GM19035 (cell line): ENCODE measurements around the gene PRR18.

ENCODE experiments used
- ATAC-seq: cut with Tn5 transposase; IDR thresholded peaks from one replicate; pipeline ENCODE4 v1.9.1; 2021; ENCODE audit not compliant: unreplicated experiment

PRR18 gene

DNA sequence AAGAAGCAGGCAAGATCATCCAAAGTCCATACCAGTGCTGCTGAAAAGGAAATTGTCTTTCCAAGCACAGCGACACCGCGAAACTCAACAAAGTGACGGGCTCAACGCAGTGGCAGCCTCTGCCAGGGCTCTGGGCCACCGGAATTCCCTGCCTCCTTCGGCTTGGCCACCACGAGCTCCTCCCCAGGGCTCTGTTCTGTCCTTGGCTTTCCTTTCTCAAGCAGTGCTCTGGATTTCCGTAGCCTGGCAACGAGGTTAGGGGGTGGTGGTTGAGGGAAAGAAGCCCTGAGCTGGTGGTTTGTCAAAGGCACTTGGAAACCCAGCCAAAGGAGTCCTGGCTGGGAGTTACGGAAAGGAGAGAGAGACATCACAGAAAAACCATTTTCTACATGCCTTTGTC lies 31.2 kb downstream of the PRR18 start:
- no peak for ATAC-seq

DNA sequence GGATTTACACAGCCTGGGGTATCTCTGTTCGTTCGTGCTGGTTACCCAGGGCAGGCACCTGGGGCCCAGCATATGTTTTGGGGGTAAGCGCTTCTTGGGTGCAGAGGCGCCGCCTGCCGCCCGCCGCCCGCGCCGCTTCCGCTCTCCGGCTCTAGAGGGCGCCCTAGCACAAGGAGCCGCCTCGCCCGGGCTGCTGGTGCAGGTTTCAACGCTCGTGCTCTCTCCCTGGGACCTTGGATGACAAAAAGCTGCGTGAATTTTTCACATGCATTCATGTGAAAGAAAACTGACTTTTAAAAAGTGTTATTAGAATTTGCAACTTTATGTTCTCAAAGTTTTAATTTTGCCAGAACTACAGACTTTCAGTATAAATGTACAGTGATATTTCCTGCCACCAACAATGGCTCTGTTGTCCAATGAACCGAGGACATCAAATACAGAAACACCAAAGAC lies 32.5 kb downstream of the PRR18 start:
- peak; percentile 86 for ATAC-seq

GRCh38 chr6:166274739-166275370 lies 33.3 kb downstream of the PRR18 start:
- no peak for ATAC-seq

GRCh38 chr6:166274163-166274562 lies 34.0 kb downstream of the PRR18 start:
- no peak for ATAC-seq

DNA sequence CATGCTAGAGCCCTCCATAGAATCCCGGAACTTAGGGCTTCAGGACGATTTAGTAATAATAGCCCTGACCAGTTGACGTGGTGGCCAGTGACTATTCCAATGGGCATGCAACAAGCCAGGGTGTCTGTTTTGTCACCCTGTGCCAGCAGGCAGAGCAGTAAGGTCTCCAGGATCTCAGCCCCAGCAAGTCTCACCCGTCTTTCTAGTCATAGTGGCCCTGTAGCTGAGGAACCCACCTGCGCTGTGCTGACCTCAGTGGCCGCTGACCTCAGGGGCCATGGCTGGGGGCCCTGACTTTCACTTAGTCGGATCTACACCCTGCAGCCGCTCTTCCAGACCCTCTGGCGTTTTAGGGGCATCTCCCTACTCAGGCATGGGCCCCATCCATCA lies 36.8 kb downstream of the PRR18 start:
- no peak for ATAC-seq

- no peak for ATAC-seq
These were observed 37.4 kb downstream of the PRR18 start for GRCh38 chr6:166270706-166271375.

GRCh38 chr6:166269301-166270039 lies 38.7 kb downstream of the PRR18 start:
- no peak for ATAC-seq

DNA sequence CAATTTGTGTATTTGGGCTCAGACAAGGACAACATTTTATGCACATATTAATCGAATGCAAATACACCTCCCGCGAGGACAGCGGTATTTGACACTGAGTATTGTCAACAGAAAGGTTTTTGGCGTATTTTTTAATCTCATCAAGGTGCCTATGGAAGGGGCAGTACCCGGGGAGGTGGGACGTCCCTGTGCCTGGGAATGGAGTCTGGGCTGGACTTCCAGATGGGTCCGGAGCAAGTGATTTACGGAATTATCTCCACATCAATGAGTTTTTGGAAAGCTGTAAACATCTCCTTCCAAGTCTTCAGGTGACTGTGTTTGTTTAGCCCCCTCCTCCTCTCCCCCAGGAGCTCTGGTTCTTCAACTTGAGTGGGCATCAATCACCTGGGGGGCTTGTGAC lies 39.8 kb downstream of the PRR18 start:
- no peak for ATAC-seq

GRCh38 chr6:166267526-166267925 lies 40.7 kb downstream of the PRR18 start:
- ATAC-seq: no peak

DNA sequence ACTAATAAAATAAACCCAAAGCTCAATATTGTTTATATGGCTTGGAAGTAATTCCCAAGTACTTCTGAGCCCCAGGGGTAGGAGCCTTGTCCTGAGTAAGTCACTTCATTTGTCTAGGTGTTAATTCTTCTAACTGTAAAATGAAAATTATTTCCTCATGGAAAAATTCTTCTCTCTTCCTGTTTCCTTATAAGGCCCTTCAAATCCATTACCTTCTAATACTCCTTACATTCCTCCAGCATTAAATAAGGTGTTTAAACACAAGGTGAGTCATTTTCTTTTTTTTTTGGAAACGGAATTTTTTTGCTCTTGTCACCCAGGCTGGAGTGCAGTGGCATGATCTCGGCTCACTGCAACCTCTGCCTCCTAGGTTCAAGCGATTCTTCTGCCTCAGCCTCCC lies 41.9 kb downstream of the PRR18 start:
- ATAC-seq: no peak

DNA sequence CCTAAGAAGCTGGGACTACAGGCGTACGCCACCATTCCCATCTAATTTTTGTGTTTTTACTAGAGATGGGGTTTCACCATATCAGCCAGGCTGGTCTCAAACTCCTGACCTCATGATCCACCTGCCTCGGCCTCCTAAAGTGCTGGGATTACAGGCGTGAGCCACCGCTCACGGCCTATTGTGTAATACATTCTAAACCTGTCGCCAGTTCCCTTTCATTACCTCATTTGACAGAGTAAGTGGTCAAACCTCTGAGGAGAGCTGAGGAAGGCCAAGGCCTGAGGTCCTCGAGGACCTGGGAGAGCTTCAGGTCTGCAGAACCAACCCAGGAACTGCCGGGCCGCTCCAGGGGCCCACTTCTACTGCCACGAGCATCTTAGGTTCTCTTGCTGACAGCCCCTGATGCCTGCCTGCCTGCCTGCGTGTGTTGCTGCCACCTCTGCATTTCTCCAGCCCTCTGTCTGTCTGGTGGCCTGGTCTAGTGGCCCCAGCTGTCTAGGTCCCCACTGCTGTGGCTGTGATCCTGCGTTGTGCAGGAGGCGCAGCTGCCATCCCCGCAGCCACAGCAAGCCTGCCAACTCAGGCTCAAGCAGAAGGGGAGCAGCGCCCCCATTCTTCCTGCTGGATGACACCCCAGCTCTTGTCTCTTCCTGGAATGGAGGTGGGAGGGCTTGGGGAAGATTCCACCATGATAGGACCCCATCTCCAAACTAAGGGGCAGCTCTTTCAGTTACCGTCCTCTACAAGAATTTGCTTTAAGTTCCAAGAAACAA lies 45.3 kb downstream of the PRR18 start:
- no peak for ATAC-seq

GRCh38 chr6:166259296-166259977 lies 48.8 kb downstream of the PRR18 start:
- ATAC-seq: no peak

DNA sequence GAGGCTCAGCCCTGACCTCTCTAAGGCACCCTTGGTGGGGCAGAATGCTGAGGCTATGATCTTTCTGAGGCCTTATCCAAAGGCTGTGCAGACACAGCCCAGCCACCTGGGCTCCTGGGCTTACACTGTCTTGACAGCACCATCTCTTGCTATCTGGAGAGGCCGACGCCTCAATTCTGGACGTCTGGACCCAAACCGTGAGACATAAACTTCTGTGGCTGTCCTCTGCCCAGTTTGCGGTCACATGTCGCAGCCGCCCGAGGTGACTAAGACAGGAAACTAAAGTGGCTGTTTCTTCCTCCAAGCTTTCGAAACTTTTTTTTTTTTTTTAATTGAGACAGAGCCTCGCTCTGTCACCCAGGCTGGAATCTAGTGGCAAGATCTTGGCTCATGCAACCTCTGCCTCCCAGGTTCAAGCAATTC lies 49.3 kb downstream of the PRR18 start:
- peak; percentile 66 for ATAC-seq

DNA sequence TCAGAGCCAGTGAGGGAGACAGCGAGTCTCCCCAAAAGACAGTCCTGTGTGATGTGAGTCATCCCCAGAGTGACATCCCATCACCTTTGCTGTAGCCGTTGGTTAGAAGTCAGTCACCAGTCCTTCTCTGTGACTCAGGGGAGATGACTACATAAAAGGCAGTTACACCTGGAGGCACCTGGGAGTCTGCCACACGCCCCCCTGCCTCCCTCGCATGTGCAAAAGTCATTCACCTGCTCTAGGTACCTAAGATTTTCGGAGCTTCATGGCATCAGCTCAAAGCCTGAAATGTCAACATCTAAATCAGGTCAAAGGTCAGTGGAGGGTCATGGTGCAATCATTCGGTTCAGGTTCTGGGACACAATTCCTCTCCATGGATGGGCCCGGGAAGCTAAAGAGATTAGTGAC lies 50.3 kb downstream of the PRR18 start:
- no peak for ATAC-seq
